ENCODE data around the gene PLA2G4E. TPM values are rescaled to one million over a fixed set of nuclear protein-coding genes. Genes with fewer than 3 reads are reported as not detected.

PLA2G4E gene
- total RNA-seq, 1 experiment from 2014 or later = not detected

GRCh38 chr15:41961001-41961518 lies 59.8 kb downstream of the PLA2G4E start:
- POLR2A ChIA-PET = interaction anchor here (1.3 to 1.7 kb wide), 2 partner anchors 12 to 20 kb away, joined by 4 to 8 read pairs; partner anchors contain the start of gene EHD4
- no peak overlapping the region for H3K27ac ChIP-seq (ENCODE audit: low read depth, low read length)
- no peak overlapping the region for H2AFZ ChIP-seq (ENCODE audit: low read depth, low read length, poor library complexity, severe bottlenecking)
- DNase-seq (ENCODE audit: low read depth, low spot score) (no peak), ATAC-seq (no peak)
- intact Hi-C loops (cut with micrococcal nuclease) = no loop called here
- no TSS peak for BruUV-seq (replicated peaks)
- H3K27me3 ChIP-seq (ENCODE audit: insufficient read depth, low read length) = no peaks in the 10 kb centered on the region
- TF ChIP-seq REST (IDR thresholded peaks at IDR 0.05; ENCODE audit: low read depth) (no peak), EZH2 (IDR thresholded peaks at IDR 0.05) (no peak), CEBPB (IDR thresholded peaks at IDR 0.05; ENCODE audit: low read depth) (no peak), ZBTB33 (IDR thresholded peaks at IDR 0.05; ENCODE audit: extremely low read depth, insufficient replicate concordance, low read length) (no peak), SP1 (IDR thresholded peaks at IDR 0.05; ENCODE audit: low read depth) (no peak), EGR1 (IDR thresholded peaks at IDR 0.05; ENCODE audit: low read depth) (no peak), POLR2AphosphoS5 (IDR thresholded peaks at IDR 0.05; ENCODE audit: low read depth, low read length) (no peak), FOSL1 (IDR thresholded peaks at IDR 0.05; ENCODE audit: low read depth) (no peak), MAX (IDR thresholded peaks at IDR 0.05) (no peak), ZFX (IDR thresholded peaks at IDR 0.05) (no peak), RAD21 (IDR thresholded peaks at IDR 0.05; ENCODE audit: low read depth) (no peak), ATF3 (IDR thresholded peaks at IDR 0.05) (no peak), SIN3A (IDR thresholded peaks at IDR 0.05; ENCODE audit: low read depth) (no peak), ZNF274 (IDR thresholded peaks at IDR 0.05; ENCODE audit: low read depth, low read length) (no peak)
- CTCF ChIA-PET = interaction anchor here (0.7 to 1.4 kb wide), 2 partner anchors 12 to 21 kb away, joined by 3 to 6 read pairs; partner anchors contain the start of gene EHD4
- H3K4me1 ChIP-seq (ENCODE audit: control insufficient read depth in 1 of 2, insufficient read depth in 2 of 2, low read length in 2 of 2) = peaks cover 0 to 2% of the 10 kb centered on the region in 2 experiments; a peak in 1 of 4 replicates
- peaks cover 7% of the 10 kb centered on the region; the same call in 1 of the 2 replicates for H4K20me1 ChIP-seq (ENCODE audit: insufficient read depth)
- H3K4me2 ChIP-seq (ENCODE audit: low read length) = no peak overlapping the region
- no peaks in the 10 kb centered on the region for H3K9me3 ChIP-seq (ENCODE audit: control insufficient read depth in 1 of 2, insufficient read depth in 1 of 2, low read depth in 1 of 2, low read length in 2 of 2)
- H3K79me2 ChIP-seq (ENCODE audit: insufficient read depth, low read length) = peaks cover 88% of the 10 kb centered on the region
- RAD21 ChIA-PET (ENCODE audit: low non-redundant PET in 1 of 2, low total read pairs in 2 of 2, uncharacterized antibody in 2 of 2, unreplicated experiment in 2 of 2) = no interaction called here
- H3K36me3 ChIP-seq (ENCODE audit: control insufficient read depth in 1 of 2, insufficient read depth in 2 of 2, low read length in 2 of 2) = no peaks in the 10 kb centered on the region
- no peaks in the 10 kb centered on the region for H3K9me2 ChIP-seq (ENCODE audit: insufficient read depth)
- no peak overlapping the region for H3K9ac ChIP-seq (ENCODE audit: low read length)
- H3K4me3 ChIP-seq (replicated peaks in 1 of 2; ENCODE audit: low read depth in 1 of 2, low read length in 2 of 2) = no peak overlapping the region

Measured in HCT116 (cell line).